Lung (tissue), 12 donors: ENCODE data around the gene SFSWAP. TPM values are rescaled to one million over a fixed set of nuclear protein-coding genes. Genes with fewer than 3 reads are reported as not detected.

Experiments
- ATAC-seq: fragments of 200-7000 bp; cut with Tn5 transposase; one replicate; pipeline ENCODE4 v1.9.1; 2020; ENCODE audit warnings: moderate number of reproducible peaks; ENCODE audit not compliant: insufficient read depth, low FRiP score
- DNase-seq, 3 donors: peaks; one replicate each; pipeline ENCODE4 v3.0.0-alpha.2; 2013 to 2017
- H3K27ac ChIP-seq, 2 donors: one replicate each; pipeline ENCODE4 v1.5.1; 2013; ENCODE audit warnings: mild to moderate bottlenecking in 2 of 2, moderate library complexity in 2 of 2, control low read depth in 1 of 2, inconsistent platforms in 1 of 2, low read depth in 1 of 2, low read length in 1 of 2
- H3K27me3 ChIP-seq, 3 donors: one replicate each; pipeline ENCODE4 v1.5.1; 2013; ENCODE audit warnings: low read length in 2 of 3; ENCODE audit not compliant: control insufficient read depth in 3 of 3, insufficient read depth in 3 of 3
- H3K36me3 ChIP-seq, 4 donors: one replicate each; pipeline ENCODE4 v1.5.1; 2013; ENCODE audit warnings: low read length in 4 of 4, mild to moderate bottlenecking in 1 of 4, moderate library complexity in 1 of 4; ENCODE audit not compliant: control insufficient read depth in 4 of 4, insufficient read depth in 4 of 4
- H3K4me1 ChIP-seq, 5 donors: one replicate each; pipeline ENCODE4 v1.5.1; 2013; ENCODE audit warnings: low read length in 5 of 5, mild to moderate bottlenecking in 2 of 5, moderate library complexity in 1 of 5; ENCODE audit not compliant: control insufficient read depth in 5 of 5, insufficient read depth in 5 of 5
- H3K4me3 ChIP-seq: one replicate; pipeline ENCODE4 v1.5.1; 2013; ENCODE audit warnings: mild to moderate bottlenecking, control low read depth, moderate library complexity
- H3K9ac ChIP-seq, 2 donors: one replicate each; pipeline ENCODE4 v1.5.1; 2013; ENCODE audit warnings: low read length in 2 of 2, control low read depth in 1 of 2; ENCODE audit not compliant: insufficient read depth in 1 of 2
- H3K9me3 ChIP-seq, 4 donors: one replicate each; pipeline ENCODE4 v1.5.1; 2013; ENCODE audit warnings: low read length in 3 of 4, mild to moderate bottlenecking in 1 of 4, moderate library complexity in 1 of 4; ENCODE audit not compliant: control insufficient read depth in 4 of 4, insufficient read depth in 3 of 4
- WGBS, 2 donors: extraction: QIAGEN DNeasy Blood & Tissue Kit; methylation state at CpG; one replicate each; pipeline ENCODE4 v1.1.7; 2013; 5-methylcytosine and 5-hydroxymethylcytosine counted together
- polyA plus RNA-seq, 2 donors: library from polyadenylated mRNA; stranded (reverse); fragments of 200-250 nt; gene quantifications; one replicate each; pipeline ENCODE4 v1.2.1, GENCODE V29; 2013
- total RNA-seq, 2 donors: library from RNA; depleted of rRNA in 1 of 2; stranded (reverse); fragments of >200 nt in 1 of 2; gene quantifications; one replicate each; pipeline ENCODE4 v1.2.1, GENCODE V29; 2014 to 2021
- TF ChIP-seq, protein P1 (sequence below): IDR thresholded peaks from 2 replicates; pipeline ENCODE4 v1.5.1; 2012; ENCODE audit warnings: mild to moderate bottlenecking; ENCODE audit errors: control extremely low read depth, extremely low read depth
- donor health status: control.
- donor health status: control.
- donor health status: Bipolar disorder and iron deficiency.
- donor health status: healthy.
- donor health status: DM: yes; HTN: yes; CAD: no.

The SFSWAP gene
- total and polyA plus RNA-seq, 4 donors = 23.3 to 49.9 (median 40.0) TPM

DNA sequence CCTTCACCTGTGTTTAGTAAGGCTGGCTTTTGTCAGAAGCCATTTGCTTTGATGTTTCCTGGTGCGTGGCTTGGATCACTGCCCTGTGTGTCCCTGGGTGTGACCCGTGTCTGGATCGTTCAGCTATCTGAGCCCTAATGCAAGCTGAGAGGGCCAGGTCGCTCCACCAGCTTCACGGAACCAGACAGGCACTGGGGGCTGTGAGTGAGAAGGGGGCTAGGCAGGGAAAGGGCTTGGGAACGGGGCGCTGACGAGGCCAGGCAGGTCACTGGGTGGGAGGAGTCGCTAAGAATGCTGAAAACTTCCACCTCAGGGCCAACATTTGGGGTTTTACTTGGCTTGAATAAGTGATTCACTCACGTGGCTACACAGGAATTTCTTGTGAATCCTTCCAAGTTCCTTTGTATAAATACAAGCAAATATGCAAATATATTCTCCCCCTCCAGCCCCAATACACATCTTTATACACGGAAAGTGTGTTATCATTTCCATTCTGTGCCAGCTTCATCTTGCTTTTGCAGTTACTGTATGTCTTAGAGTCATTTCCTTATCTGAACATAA is 93.2 kb downstream of the SFSWAP start:
- peaks cover 0 to 3% (median 0%) of the 10 kb centered on the region in 5 donors for H3K4me1 ChIP-seq
- ATAC-seq (no peak), DNase-seq (peak in 1 of 3 donors; percentile 17)
- H3K36me3 ChIP-seq = peaks cover 0 to 30% (median 8%) of the 10 kb centered on the region in 4 donors
- H3K9ac ChIP-seq = peak overlapping the region in 1 of 2 donors; percentile 5
- TF ChIP-seq, protein P1, sequence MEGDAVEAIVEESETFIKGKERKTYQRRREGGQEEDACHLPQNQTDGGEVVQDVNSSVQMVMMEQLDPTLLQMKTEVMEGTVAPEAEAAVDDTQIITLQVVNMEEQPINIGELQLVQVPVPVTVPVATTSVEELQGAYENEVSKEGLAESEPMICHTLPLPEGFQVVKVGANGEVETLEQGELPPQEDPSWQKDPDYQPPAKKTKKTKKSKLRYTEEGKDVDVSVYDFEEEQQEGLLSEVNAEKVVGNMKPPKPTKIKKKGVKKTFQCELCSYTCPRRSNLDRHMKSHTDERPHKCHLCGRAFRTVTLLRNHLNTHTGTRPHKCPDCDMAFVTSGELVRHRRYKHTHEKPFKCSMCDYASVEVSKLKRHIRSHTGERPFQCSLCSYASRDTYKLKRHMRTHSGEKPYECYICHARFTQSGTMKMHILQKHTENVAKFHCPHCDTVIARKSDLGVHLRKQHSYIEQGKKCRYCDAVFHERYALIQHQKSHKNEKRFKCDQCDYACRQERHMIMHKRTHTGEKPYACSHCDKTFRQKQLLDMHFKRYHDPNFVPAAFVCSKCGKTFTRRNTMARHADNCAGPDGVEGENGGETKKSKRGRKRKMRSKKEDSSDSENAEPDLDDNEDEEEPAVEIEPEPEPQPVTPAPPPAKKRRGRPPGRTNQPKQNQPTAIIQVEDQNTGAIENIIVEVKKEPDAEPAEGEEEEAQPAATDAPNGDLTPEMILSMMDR = no peak
- H3K27me3 ChIP-seq = no peaks in the 10 kb centered on the region
- no peak overlapping the region for H3K4me3 ChIP-seq
- 13 to 22% methylated on average over 11 of the region's 11 CpGs for WGBS, 2 donors
- no peaks in the 10 kb centered on the region for H3K9me3 ChIP-seq
- H3K27ac ChIP-seq = peak overlapping the region in 1 of 2 donors; percentile 20

DNA sequence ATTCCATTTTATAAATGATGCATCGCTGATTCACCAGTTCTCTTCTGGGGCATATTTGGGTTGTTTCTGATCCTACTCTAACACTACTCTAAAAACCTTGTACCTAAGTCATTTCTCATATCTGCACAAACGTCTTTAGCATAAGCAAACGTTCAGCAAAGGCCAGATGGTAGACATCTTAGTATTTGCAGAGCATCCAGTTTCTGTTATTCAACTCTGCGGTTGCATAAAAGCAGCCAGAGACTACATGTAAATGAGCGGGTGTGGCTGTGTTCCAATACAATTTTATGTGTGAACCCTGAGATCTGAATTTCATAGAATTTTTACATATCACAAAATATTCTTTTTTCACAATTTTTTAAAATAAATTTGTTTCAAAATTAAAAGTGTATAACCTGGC is 94.5 kb downstream of the SFSWAP start:
- WGBS, 2 donors = 68 to 73% methylated on average over 5 of the region's 5 CpGs
- TF ChIP-seq, protein P1 = no peak
- no peak for DNase-seq

DNA sequence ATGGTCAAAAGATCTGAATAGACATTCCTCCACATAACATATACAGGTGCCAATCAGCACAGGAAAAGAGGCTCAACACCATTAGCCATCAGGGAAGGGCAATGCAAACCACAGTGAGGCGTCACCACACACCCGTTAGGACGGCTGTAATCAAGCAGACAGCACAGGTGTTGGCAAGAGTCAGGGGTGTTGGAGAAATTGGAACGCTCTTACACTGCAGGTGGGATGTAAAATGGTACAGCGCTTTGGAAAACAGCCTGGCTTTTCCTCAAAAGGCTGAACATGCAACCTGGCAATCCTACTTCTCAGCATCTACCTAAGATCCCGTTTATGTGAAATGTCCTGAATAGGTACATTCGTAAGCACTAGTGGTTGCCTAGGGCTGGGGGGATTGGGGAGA is 95.8 kb downstream of the SFSWAP start:
- Histone ChIP-seq H3K4me1 (peaks cover 0 to 3% (median 0%) of the 10 kb centered on the region in 5 donors), H3K27me3 (no peaks in the 10 kb centered on the region), H3K4me3 (no peak overlapping the region), H3K9me3 (no peaks in the 10 kb centered on the region), H3K36me3 (peaks cover 0 to 8% (median 2%) of the 10 kb centered on the region in 4 donors), H3K27ac (no peak overlapping the region), H3K9ac (no peak overlapping the region)
- TF ChIP-seq, protein P1 = no peak
- no peak for ATAC-seq
- 73 to 74% methylated on average over 7 of the region's 7 CpGs for WGBS, 2 donors
- no peak for DNase-seq

More for the DNA sequence above, 94.5 kb downstream of the SFSWAP start:
- H3K27ac ChIP-seq = no peak overlapping the region
- peaks cover 0 to 3% (median 0%) of the 10 kb centered on the region in 5 donors for H3K4me1 ChIP-seq
- H3K36me3 ChIP-seq = peaks cover 0 to 18% (median 2%) of the 10 kb centered on the region in 4 donors
- H3K9me3 ChIP-seq = no peaks in the 10 kb centered on the region
- H3K27me3 ChIP-seq = no peaks in the 10 kb centered on the region
- ATAC-seq = no peak
- no peak overlapping the region for H3K9ac ChIP-seq
- no peak overlapping the region for H3K4me3 ChIP-seq
